ENCODE data around the gene LARP1. TPM values are rescaled to one million over a fixed set of nuclear protein-coding genes. Genes with fewer than 3 reads are reported as not detected.

Gene LARP1
- total and polyA plus RNA-seq, 9 of the 15 experiments (the other 6 are each of a cell fraction or from before 2014, with no cell fraction given), result 22.6 to 300 (median 92.0) TPM

GRCh38 chr5:154756009-154756867 is 1.1 kb downstream of the LARP1 start (continued):
- TF ChIP-seq, protein P1, sequence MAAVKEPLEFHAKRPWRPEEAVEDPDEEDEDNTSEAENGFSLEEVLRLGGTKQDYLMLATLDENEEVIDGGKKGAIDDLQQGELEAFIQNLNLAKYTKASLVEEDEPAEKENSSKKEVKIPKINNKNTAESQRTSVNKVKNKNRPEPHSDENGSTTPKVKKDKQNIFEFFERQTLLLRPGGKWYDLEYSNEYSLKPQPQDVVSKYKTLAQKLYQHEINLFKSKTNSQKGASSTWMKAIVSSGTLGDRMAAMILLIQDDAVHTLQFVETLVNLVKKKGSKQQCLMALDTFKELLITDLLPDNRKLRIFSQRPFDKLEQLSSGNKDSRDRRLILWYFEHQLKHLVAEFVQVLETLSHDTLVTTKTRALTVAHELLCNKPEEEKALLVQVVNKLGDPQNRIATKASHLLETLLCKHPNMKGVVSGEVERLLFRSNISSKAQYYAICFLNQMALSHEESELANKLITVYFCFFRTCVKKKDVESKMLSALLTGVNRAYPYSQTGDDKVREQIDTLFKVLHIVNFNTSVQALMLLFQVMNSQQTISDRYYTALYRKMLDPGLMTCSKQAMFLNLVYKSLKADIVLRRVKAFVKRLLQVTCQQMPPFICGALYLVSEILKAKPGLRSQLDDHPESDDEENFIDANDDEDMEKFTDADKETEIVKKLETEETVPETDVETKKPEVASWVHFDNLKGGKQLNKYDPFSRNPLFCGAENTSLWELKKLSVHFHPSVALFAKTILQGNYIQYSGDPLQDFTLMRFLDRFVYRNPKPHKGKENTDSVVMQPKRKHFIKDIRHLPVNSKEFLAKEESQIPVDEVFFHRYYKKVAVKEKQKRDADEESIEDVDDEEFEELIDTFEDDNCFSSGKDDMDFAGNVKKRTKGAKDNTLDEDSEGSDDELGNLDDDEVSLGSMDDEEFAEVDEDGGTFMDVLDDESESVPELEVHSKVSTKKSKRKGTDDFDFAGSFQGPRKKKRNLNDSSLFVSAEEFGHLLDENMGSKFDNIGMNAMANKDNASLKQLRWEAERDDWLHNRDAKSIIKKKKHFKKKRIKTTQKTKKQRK (IDR thresholded peaks at IDR 0.05; ENCODE audit: borderline replicate concordance, low read depth, low read length), result no peak
- no peak for TF ChIP-seq HNRNPUL1 (IDR thresholded peaks at IDR 0.05; ENCODE audit: low read length)
- no peak for TF ChIP-seq PTBP1 (IDR thresholded peaks at IDR 0.05; ENCODE audit: low read depth, low read length)
- TF ChIP-seq NCOA2 (IDR thresholded peaks at IDR 0.05; ENCODE audit: partially characterized antibody in 2 of 2), result no peak
- no peak for TF ChIP-seq DNMT1 (IDR thresholded peaks at IDR 0.05)
- TF ChIP-seq, protein P2, sequence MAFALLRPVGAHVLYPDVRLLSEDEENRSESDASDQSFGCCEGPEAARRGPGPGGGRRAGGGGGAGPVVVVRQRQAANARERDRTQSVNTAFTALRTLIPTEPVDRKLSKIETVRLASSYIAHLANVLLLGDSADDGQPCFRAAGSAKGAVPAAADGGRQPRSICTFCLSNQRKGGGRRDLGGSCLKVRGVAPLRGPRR (CRISPR knock-in tag; IDR thresholded peaks at IDR 0.05), result no peak
- TF ChIP-seq ATF2 (CRISPR knock-in tag; IDR thresholded peaks at IDR 0.05), result no peak
- no peak for TF ChIP-seq ZNF274 (IDR thresholded peaks at IDR 0.05; ENCODE audit: borderline replicate concordance, low read depth, low read length)
- TF ChIP-seq NONO (IDR thresholded peaks at IDR 0.05; ENCODE audit: low read depth in 2 of 2, low read length in 1 of 2), result no peak
- TF ChIP-seq BRD4 (IDR thresholded peaks at IDR 0.05), result no peak
- peak; percentile 20; the same call in 1 of the 2 replicates for TF ChIP-seq MYC (IDR thresholded peaks at IDR 0.05; ENCODE audit: low read depth, low read length)
- TF ChIP-seq MYC (CRISPR knock-in tag; IDR thresholded peaks at IDR 0.05; ENCODE audit: borderline replicate concordance, low read depth), result 0 out of 2 replicates have a peak, but pooled peaks have one; percentile 40
- TF ChIP-seq HMBOX1 (IDR thresholded peaks at IDR 0.05), result no peak
- TF ChIP-seq, protein P3, sequence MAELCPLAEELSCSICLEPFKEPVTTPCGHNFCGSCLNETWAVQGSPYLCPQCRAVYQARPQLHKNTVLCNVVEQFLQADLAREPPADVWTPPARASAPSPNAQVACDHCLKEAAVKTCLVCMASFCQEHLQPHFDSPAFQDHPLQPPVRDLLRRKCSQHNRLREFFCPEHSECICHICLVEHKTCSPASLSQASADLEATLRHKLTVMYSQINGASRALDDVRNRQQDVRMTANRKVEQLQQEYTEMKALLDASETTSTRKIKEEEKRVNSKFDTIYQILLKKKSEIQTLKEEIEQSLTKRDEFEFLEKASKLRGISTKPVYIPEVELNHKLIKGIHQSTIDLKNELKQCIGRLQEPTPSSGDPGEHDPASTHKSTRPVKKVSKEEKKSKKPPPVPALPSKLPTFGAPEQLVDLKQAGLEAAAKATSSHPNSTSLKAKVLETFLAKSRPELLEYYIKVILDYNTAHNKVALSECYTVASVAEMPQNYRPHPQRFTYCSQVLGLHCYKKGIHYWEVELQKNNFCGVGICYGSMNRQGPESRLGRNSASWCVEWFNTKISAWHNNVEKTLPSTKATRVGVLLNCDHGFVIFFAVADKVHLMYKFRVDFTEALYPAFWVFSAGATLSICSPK (IDR thresholded peaks at IDR 0.05; ENCODE audit: borderline replicate concordance), result no peak
- TF ChIP-seq ZNF583 (CRISPR knock-in tag; IDR thresholded peaks at IDR 0.05), result no peak
- no peak for TF ChIP-seq ZKSCAN1 (IDR thresholded peaks at IDR 0.05; ENCODE audit: low read depth, low read length)
- TF ChIP-seq ZEB2 (IDR thresholded peaks at IDR 0.05), result no peak
- TF ChIP-seq ZKSCAN8 (CRISPR knock-in tag; IDR thresholded peaks at IDR 0.05), result no peak
